Transverse colon (tissue), 4 donors: Measurements from ENCODE around the gene DUSP12. TPM values are rescaled to one million over a fixed set of nuclear protein-coding genes. Genes with fewer than 3 reads are reported as not detected.

Experiments used
- DNase-seq: peaks from one replicate; pipeline ENCODE4 v3.0.0-alpha.2; 2019
- H3K27ac ChIP-seq, 4 donors: fragments of 200-600 bp; sonication (generic); 2 replicates each; pipeline ENCODE4 v1.5.1; 2016 to 2018; ENCODE audit warnings: inconsistent platforms in 4 of 4
- H3K27me3 ChIP-seq: fragments of 200-600 bp; sonication (generic); 2 replicates; pipeline ENCODE4 v1.5.1; 2017; ENCODE audit warnings: inconsistent platforms
- H3K36me3 ChIP-seq, 4 donors: fragments of 200-600 bp; sonication (generic); 2 replicates each; pipeline ENCODE4 v1.5.1; 2017 to 2019; ENCODE audit warnings: inconsistent platforms in 4 of 4
- H3K4me1 ChIP-seq, 4 donors: fragments of 200-600 bp; sonication (generic); 2 replicates each; pipeline ENCODE4 v1.5.1; 2017 to 2020; ENCODE audit warnings: inconsistent platforms in 4 of 4
- H3K4me3 ChIP-seq, 4 donors: fragments of 200-600 bp; sonication (generic); 1 replicate in 1 of 4; 2 replicates in 3 of 4; pipeline versions ENCODE4 v1.5.1 to v1.6.1; 2017 to 2019; ENCODE audit warnings: inconsistent platforms in 4 of 4
- H3K9me3 ChIP-seq, 2 donors: fragments of 200-600 bp; sonication (generic); 2 replicates each; pipeline ENCODE4 v1.5.1; 2017 to 2019; ENCODE audit warnings: inconsistent platforms in 2 of 2
- CTCF ChIP-seq, 5 experiments: fragments of 200-600 bp in 3 of 5; fragments of 450-650 bp in 2 of 5; sonication (generic) in 3 of 5; IDR thresholded peaks; 1 replicate in 2 of 5; 2 replicates in 3 of 5; pipeline ENCODE4 v1.5.1; 2016 to 2017; ENCODE audit warnings: antibody characterized with exemption in 5 of 5, inconsistent platforms in 3 of 5, mild to moderate bottlenecking in 2 of 5, moderate library complexity in 1 of 5
- EP300 ChIP-seq: sonication (generic); formaldehyde crosslinking; IDR thresholded peaks from one replicate; pipeline ENCODE4 v1.6.1; 2017; ENCODE audit warnings: antibody characterized with exemption, low read depth
- POLR2A ChIP-seq: fragments of 450-650 bp; IDR thresholded peaks from one replicate; pipeline ENCODE4 v1.6.1; 2016; ENCODE audit warnings: antibody characterized with exemption, mild to moderate bottlenecking, moderate library complexity
- POLR2AphosphoS5 ChIP-seq, 3 donors: sonication (generic); formaldehyde crosslinking; IDR thresholded peaks; one replicate each; pipeline ENCODE4 v1.6.1; 2016; ENCODE audit warnings: antibody characterized with exemption in 3 of 3
- WGBS, 2 donors: methylation state at CpG; one replicate each; pipeline ENCODE4 v1.1.5; 2018; ENCODE audit warnings: low coverage in 1 of 2; 5-methylcytosine and 5-hydroxymethylcytosine counted together
- in situ Hi-C, 4 donors: fragments of 200-750 bp; cut with MboI; loops; one replicate each; pipeline versions ENCODE4 v1.15.0 to v1.15.1; 2017; ENCODE audit warnings: low sequenced_read_pairs in 3 of 4, low pct_ligation_motif_present in 1 of 4, low pct_unique_long_range_greater_than_20kb in 1 of 4
- intact Hi-C: fragments of 100-400 bp; cut with DNase I; formaldehyde crosslinking; loops from one replicate; pipeline ENCODE4 v1.15.1; 2023; ENCODE audit warnings: low total_unique reads
- total RNA-seq, 4 donors: library from RNA; depleted of rRNA; stranded (reverse); fragments of >200 nt; gene quantifications; one replicate each; pipeline ENCODE4 v1.1.0, GENCODE V29; 2016

DUSP12 gene
- total RNA-seq, 4 donors from 2014 or later, result 26.2 to 62.5 (median 28.4) TPM; not detected in 1

GRCh38 chr1:161738627-161739287 lies 10.8 kb upstream of the DUSP12 start:
- TF ChIP-seq POLR2A (no peak), POLR2AphosphoS5 (IDR thresholded peaks at IDR 0.05) (no peak), EP300 (no peak), CTCF (IDR thresholded peaks at IDR 0.05) (peak in 3 of 5 experiments; percentile 4 to 21 (median 17))
- in situ Hi-C loops, result loop anchor here (10.0 to 25.0 kb wide), 5 partner anchors 101 to 676 kb away; partner anchors contain the start of genes FCGR3B (in 3 of the 4) and ARHGAP30 (in 1 of the 4)
- Histone ChIP-seq H3K27ac (peak overlapping the region; percentile 36 to 64 (median 56)), H3K27me3 (peaks cover 33% of the 10 kb centered on the region), H3K4me1 (peaks cover 0 to 9% (median 0%) of the 10 kb centered on the region in 4 donors), H3K9me3 (no peaks in the 10 kb centered on the region), H3K36me3 (no peaks in the 10 kb centered on the region), H3K4me3 (no peak overlapping the region)
- intact Hi-C loops, result loop anchor here (10.0 kb wide), 1 partner anchor 254 kb away; no protein-coding TSS in a partner anchor
- peak; percentile 72 for DNase-seq
- 54 to 89% methylated on average over 4 of the region's 4 CpGs for WGBS, 2 donors

- peak; percentile 30 for DNase-seq
- no peak for TF ChIP-seq EP300
- TF ChIP-seq POLR2A, result no peak
- TF ChIP-seq CTCF (IDR thresholded peaks at IDR 0.05), result no peak
- no peak for TF ChIP-seq POLR2AphosphoS5 (IDR thresholded peaks at IDR 0.05)
- Histone ChIP-seq H3K9me3 (no peaks in the 10 kb centered on the region), H3K4me1 (peaks cover 0 to 9% (median 0%) of the 10 kb centered on the region in 4 donors), H3K27me3 (peaks cover 29% of the 10 kb centered on the region), H3K4me3 (no peak overlapping the region), H3K27ac (peak overlapping the region; percentile 36 to 64 (median 56)), H3K36me3 (no peaks in the 10 kb centered on the region)
- intact Hi-C loops (loop anchor here (10.0 kb wide), 1 partner anchor 255 kb away; no protein-coding TSS in a partner anchor), in situ Hi-C loops (loop anchor here (10.0 to 25.0 kb wide), 5 partner anchors 103 to 678 kb away; partner anchors contain the start of genes FCGR3B (in 3 of the 4) and ARHGAP30 (in 1 of the 4))
- 64 to 79% methylated on average over 4 to 8 of the region's 8 CpGs for WGBS, 2 donors
These were observed 9.6 kb upstream of the DUSP12 start for GRCh38 chr1:161739865-161740566.

DNA sequence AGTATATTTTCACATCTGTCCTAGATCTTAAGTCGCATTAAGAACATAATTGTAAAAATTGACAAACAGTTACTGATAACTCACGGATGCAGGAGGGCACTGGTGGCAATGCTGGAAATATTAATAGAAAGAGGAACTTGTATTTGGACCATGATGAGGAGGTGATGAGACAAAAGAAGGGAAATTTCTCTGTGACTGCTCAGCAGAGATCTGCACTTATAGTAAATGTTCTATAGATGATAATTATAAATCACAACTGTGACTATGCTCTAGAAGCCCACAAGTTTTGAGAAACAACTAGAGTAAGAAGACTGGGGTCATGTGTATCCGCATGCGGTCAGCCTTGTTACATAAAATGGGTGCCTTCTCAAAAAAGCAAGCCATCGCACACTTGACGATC lies 8.7 kb upstream of the DUSP12 start:
- peaks cover 0 to 9% (median 0%) of the 10 kb centered on the region in 4 donors for H3K4me1 ChIP-seq
- 72 to 83% methylated on average over 6 of the region's 6 CpGs for WGBS, 2 donors
- in situ Hi-C loops, result loop anchor here (10.0 to 25.0 kb wide), 5 partner anchors 104 to 679 kb away; partner anchors contain the start of genes FCGR3B (in 3 of the 4) and ARHGAP30 (in 1 of the 4)
- H3K36me3 ChIP-seq, result no peaks in the 10 kb centered on the region
- intact Hi-C loops, result no loop called here
- H3K9me3 ChIP-seq, result no peaks in the 10 kb centered on the region
- TF ChIP-seq CTCF (IDR thresholded peaks at IDR 0.05) (no peak), EP300 (no peak), POLR2AphosphoS5 (IDR thresholded peaks at IDR 0.05) (no peak), POLR2A (no peak)
- H3K4me3 ChIP-seq, result no peak overlapping the region
- peak overlapping the region in 3 of 4 donors; percentile 23 to 64 (median 60) for H3K27ac ChIP-seq
- no peak for DNase-seq
- peaks cover 27% of the 10 kb centered on the region for H3K27me3 ChIP-seq

DNA sequence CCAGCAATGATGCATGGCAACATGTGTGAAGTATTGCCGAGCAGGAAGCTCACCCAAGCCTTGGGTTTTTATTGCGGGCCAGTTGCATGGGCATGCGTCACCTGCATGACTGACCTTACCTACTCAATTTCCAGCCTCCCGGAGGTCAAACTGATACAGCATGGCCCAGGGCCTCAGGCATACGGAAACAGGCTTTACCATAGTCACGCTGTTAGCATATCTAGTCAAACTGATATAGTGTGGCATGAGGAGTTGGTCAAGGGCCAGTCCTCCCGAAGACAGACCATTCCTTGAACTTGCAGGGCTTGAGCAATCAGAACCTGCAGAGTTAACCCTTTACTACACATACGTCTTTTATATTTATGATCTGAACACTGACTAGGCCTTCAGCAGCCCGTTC lies 6.4 kb upstream of the DUSP12 start:
- Histone ChIP-seq H3K4me3 (no peak overlapping the region), H3K27ac (no peak overlapping the region), H3K4me1 (peaks cover 0 to 9% (median 0%) of the 10 kb centered on the region in 4 donors), H3K36me3 (no peaks in the 10 kb centered on the region), H3K9me3 (no peaks in the 10 kb centered on the region), H3K27me3 (peaks cover 20% of the 10 kb centered on the region)
- DNase-seq, result no peak
- in situ Hi-C loops, result loop anchor here (10.0 to 25.0 kb wide), 5 partner anchors 106 to 681 kb away; partner anchors contain the start of genes FCGR3B (in 3 of the 4) and ARHGAP30 (in 1 of the 4)
- TF ChIP-seq CTCF (IDR thresholded peaks at IDR 0.05), result no peak
- no peak for TF ChIP-seq EP300
- no peak for TF ChIP-seq POLR2A
- TF ChIP-seq POLR2AphosphoS5 (IDR thresholded peaks at IDR 0.05), result no peak
- intact Hi-C loops, result no loop called here
- 85 to 100% methylated on average over 1 to 9 of the region's 9 CpGs for WGBS, 2 donors
